Stimulated activated CD8-positive, alpha-beta memory T cell treated with anti-CD3 and anti-CD28 coated beads, Interleukin-2, amount 100 ng/mL, for 1 hour (primary cell): ENCODE measurements around the gene LIN7A.

Experiments used
- DNase-seq, 2 donors: peaks; one replicate each; pipeline ENCODE4 v3.0.0-alpha.2; 2020; ENCODE audit warnings: low read depth in 2 of 2

LIN7A gene

GRCh38 chr12:80749456-80749855 lies 188.3 kb downstream of the LIN7A start:
- DNase-seq = no peak

DNA sequence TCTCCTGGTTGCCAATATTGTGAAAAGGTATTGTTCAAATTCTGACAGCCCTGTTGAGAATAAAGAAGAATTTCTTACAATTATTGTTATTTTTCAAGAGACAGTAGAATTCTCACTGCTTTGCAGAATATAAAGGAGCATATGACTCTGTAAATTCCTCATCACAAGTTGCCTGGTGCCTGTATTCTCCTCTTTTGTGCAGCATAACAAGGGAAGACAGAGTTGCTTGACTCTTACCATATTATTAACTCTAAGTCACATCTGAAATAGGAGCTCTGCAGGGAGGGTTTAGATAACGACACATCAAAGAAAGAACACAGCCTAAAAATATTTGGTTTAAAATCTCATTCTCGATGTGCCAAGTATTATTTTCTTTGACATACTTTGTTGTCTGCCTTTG lies 189.9 kb downstream of the LIN7A start:
- DNase-seq = no peak

GRCh38 chr12:80745851-80746505 lies 191.8 kb downstream of the LIN7A start:
- no peak for DNase-seq
